HEK293 (cell line): ENCODE results near the gene PBLD.

Experiments used
- RBAK ChIP-seq: fragments of 450-650 bp; formaldehyde crosslinking; IDR thresholded peaks from 2 replicates; pipeline ENCODE4 v1.5.1; 2016; ENCODE audit warnings: missing biosample characterization, missing genetic modification characterization
- TRIM28 ChIP-seq: IDR thresholded peaks from 2 replicates; pipeline ENCODE4 v1.6.1; 2011; ENCODE audit warnings: low read length, control low read depth, borderline replicate concordance
- ZEB2 ChIP-seq: fragments of 450-650 bp; formaldehyde crosslinking; IDR thresholded peaks from 2 replicates; pipeline ENCODE4 v1.5.1; 2016; ENCODE audit warnings: missing biosample characterization, missing genetic modification characterization
- ZFHX2 ChIP-seq: fragments of 450-650 bp; formaldehyde crosslinking; conservative IDR thresholded peaks from 2 replicates; pipeline ENCODE4 v1.5.1; 2016; ENCODE audit warnings: missing biosample characterization, missing genetic modification characterization
- ZFP3 ChIP-seq: fragments of 450-650 bp; formaldehyde crosslinking; IDR thresholded peaks from 2 replicates; pipeline ENCODE4 v1.5.1; 2016; ENCODE audit warnings: low read depth, missing biosample characterization, missing genetic modification characterization
- ZNF10 ChIP-seq: fragments of 450-650 bp; formaldehyde crosslinking; IDR thresholded peaks from 2 replicates; pipeline ENCODE4 v1.5.1; 2017; ENCODE audit warnings: missing biosample characterization, missing genetic modification characterization
- ZNF221 ChIP-seq: fragments of 450-650 bp; formaldehyde crosslinking; IDR thresholded peaks from 2 replicates; pipeline ENCODE4 v1.5.1; 2017; ENCODE audit warnings: missing biosample characterization, missing genetic modification characterization, borderline replicate concordance
- ZNF24 ChIP-seq: fragments of 450-650 bp; formaldehyde crosslinking; IDR thresholded peaks from 2 replicates; pipeline ENCODE4 v1.5.1; 2016; ENCODE audit warnings: missing biosample characterization, missing genetic modification characterization
- ZNF366 ChIP-seq: fragments of 450-650 bp; formaldehyde crosslinking; conservative IDR thresholded peaks from 2 replicates; pipeline ENCODE4 v1.5.1; 2016; ENCODE audit warnings: missing biosample characterization, missing genetic modification characterization
- ZNF37A ChIP-seq: fragments of 450-650 bp; IDR thresholded peaks from 2 replicates; pipeline ENCODE4 v1.5.1; 2018; ENCODE audit warnings: missing biosample characterization, missing genetic modification characterization
- ZNF416 ChIP-seq: fragments of 450-650 bp; formaldehyde crosslinking; IDR thresholded peaks from 2 replicates; pipeline ENCODE4 v1.5.1; 2016; ENCODE audit warnings: missing biosample characterization, missing genetic modification characterization
- ZNF423 ChIP-seq: fragments of 450-650 bp; formaldehyde crosslinking; IDR thresholded peaks from 2 replicates; pipeline ENCODE4 v1.5.1; 2016; ENCODE audit warnings: missing biosample characterization, missing genetic modification characterization
- ZNF501 ChIP-seq: fragments of 450-650 bp; formaldehyde crosslinking; IDR thresholded peaks from 2 replicates; pipeline ENCODE4 v1.5.1; 2016; ENCODE audit warnings: missing biosample characterization, missing genetic modification characterization
- ZNF510 ChIP-seq: fragments of 450-650 bp; formaldehyde crosslinking; IDR thresholded peaks from 2 replicates; pipeline ENCODE4 v1.5.1; 2018; ENCODE audit warnings: mild to moderate bottlenecking, missing genetic modification characterization, missing biosample characterization; ENCODE audit not compliant: insufficient replicate concordance
- ZNF600 ChIP-seq: fragments of 450-650 bp; formaldehyde crosslinking; IDR thresholded peaks from 2 replicates; pipeline ENCODE4 v1.5.1; 2016; ENCODE audit warnings: missing biosample characterization, missing genetic modification characterization
- ZNF623 ChIP-seq: fragments of 450-650 bp; formaldehyde crosslinking; IDR thresholded peaks from 2 replicates; pipeline ENCODE4 v1.5.1; 2016; ENCODE audit warnings: missing biosample characterization, missing genetic modification characterization
- ZNF624 ChIP-seq: fragments of 450-650 bp; formaldehyde crosslinking; IDR thresholded peaks from 2 replicates; pipeline ENCODE4 v1.5.1; 2017; ENCODE audit warnings: missing biosample characterization, missing genetic modification characterization
- ZNF645 ChIP-seq: fragments of 450-650 bp; formaldehyde crosslinking; IDR thresholded peaks from 2 replicates; pipeline ENCODE4; 2016; ENCODE audit warnings: missing biosample characterization, missing genetic modification characterization
- ZNF704 ChIP-seq: fragments of 450-650 bp; formaldehyde crosslinking; IDR thresholded peaks from 2 replicates; pipeline ENCODE4 v1.5.1; 2016; ENCODE audit warnings: missing biosample characterization, missing genetic modification characterization
- ZXDB ChIP-seq: fragments of 450-650 bp; formaldehyde crosslinking; IDR thresholded peaks from 2 replicates; pipeline ENCODE4 v1.5.1; 2016; ENCODE audit warnings: missing biosample characterization, missing genetic modification characterization
- TF ChIP-seq, protein P1 (sequence below): fragments of 450-650 bp; formaldehyde crosslinking; IDR thresholded peaks from 2 replicates; pipeline ENCODE4 v1.5.1; 2017; ENCODE audit warnings: missing biosample characterization, missing genetic modification characterization
- TF ChIP-seq, protein P2 (sequence below): fragments of 450-650 bp; formaldehyde crosslinking; IDR thresholded peaks from 2 replicates; pipeline ENCODE4 v1.5.1; 2017; ENCODE audit warnings: missing biosample characterization, mild to moderate bottlenecking, missing genetic modification characterization, moderate library complexity
- TF ChIP-seq, protein P3 (sequence below): fragments of 450-650 bp; formaldehyde crosslinking; IDR thresholded peaks from 2 replicates; pipeline ENCODE4 v1.5.1; 2017; ENCODE audit warnings: missing biosample characterization, missing genetic modification characterization
- TF ChIP-seq, protein P4 (sequence below): fragments of 450-650 bp; formaldehyde crosslinking; IDR thresholded peaks from 2 replicates; pipeline ENCODE4 v1.5.1; 2016; ENCODE audit warnings: missing biosample characterization, missing genetic modification characterization
- TF ChIP-seq, protein P5 (sequence below): fragments of 450-650 bp; formaldehyde crosslinking; IDR thresholded peaks from 2 replicates; pipeline ENCODE4 v1.5.1; 2016; ENCODE audit warnings: missing biosample characterization, missing genetic modification characterization

PBLD gene

GRCh38 chr10:68331455-68332258 lies 1.1 kb downstream of the PBLD start, which contains the start of gene HNRNPH3 (continued):
- TF ChIP-seq ZNF510 (tag by site-specific recombination) (no peak), RBAK (tag by site-specific recombination) (no peak), ZNF416 (no peak), ZNF623 (peak; percentile 15; the same call in 1 of the 2 replicates), ZNF24 (tag by site-specific recombination) (peak; percentile 71), ZNF645 (no peak), ZNF366 (tag by site-specific recombination) (peak; percentile 18), ZNF423 (tag by site-specific recombination) (peak; percentile 16; the same call in 1 of the 2 replicates), ZNF600 (tag by site-specific recombination) (peak; percentile 91), ZNF10 (tag by site-specific recombination) (no peak), ZXDB (tag by site-specific recombination) (peak; percentile 88), ZNF37A (peak; percentile 56; the same call in 1 of the 2 replicates), ZEB2 (tag by site-specific recombination) (peak; percentile 97), TRIM28 (peak; percentile 91; the same call in 1 of the 2 replicates), ZNF501 (peak; percentile 92), ZNF704 (0 out of 2 replicates have a peak, but pooled peaks have one; percentile 14), ZNF624 (tag by site-specific recombination) (no peak), ZNF221 (tag by site-specific recombination) (no peak), ZFHX2 (peak; percentile 94), ZFP3 (tag by site-specific recombination) (no peak)
- TF ChIP-seq, protein P1, sequence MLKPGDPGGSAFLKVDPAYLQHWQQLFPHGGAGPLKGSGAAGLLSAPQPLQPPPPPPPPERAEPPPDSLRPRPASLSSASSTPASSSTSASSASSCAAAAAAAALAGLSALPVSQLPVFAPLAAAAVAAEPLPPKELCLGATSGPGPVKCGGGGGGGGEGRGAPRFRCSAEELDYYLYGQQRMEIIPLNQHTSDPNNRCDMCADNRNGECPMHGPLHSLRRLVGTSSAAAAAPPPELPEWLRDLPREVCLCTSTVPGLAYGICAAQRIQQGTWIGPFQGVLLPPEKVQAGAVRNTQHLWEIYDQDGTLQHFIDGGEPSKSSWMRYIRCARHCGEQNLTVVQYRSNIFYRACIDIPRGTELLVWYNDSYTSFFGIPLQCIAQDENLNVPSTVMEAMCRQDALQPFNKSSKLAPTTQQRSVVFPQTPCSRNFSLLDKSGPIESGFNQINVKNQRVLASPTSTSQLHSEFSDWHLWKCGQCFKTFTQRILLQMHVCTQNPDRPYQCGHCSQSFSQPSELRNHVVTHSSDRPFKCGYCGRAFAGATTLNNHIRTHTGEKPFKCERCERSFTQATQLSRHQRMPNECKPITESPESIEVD (tag by site-specific recombination), result no peak
- TF ChIP-seq, protein P2, sequence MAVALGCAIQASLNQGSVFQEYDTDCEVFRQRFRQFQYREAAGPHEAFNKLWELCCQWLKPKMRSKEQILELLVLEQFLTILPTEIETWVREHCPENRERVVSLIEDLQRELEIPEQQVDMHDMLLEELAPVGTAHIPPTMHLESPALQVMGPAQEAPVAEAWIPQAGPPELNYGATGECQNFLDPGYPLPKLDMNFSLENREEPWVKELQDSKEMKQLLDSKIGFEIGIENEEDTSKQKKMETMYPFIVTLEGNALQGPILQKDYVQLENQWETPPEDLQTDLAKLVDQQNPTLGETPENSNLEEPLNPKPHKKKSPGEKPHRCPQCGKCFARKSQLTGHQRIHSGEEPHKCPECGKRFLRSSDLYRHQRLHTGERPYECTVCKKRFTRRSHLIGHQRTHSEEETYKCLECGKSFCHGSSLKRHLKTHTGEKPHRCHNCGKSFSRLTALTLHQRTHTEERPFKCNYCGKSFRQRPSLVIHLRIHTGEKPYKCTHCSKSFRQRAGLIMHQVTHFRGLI (tag by site-specific recombination), result 0 out of 2 replicates have a peak, but pooled peaks have one; percentile 13
- TF ChIP-seq, protein P3, sequence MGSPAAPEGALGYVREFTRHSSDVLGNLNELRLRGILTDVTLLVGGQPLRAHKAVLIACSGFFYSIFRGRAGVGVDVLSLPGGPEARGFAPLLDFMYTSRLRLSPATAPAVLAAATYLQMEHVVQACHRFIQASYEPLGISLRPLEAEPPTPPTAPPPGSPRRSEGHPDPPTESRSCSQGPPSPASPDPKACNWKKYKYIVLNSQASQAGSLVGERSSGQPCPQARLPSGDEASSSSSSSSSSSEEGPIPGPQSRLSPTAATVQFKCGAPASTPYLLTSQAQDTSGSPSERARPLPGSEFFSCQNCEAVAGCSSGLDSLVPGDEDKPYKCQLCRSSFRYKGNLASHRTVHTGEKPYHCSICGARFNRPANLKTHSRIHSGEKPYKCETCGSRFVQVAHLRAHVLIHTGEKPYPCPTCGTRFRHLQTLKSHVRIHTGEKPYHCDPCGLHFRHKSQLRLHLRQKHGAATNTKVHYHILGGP (tag by site-specific recombination), result no peak
- TF ChIP-seq, protein P4, sequence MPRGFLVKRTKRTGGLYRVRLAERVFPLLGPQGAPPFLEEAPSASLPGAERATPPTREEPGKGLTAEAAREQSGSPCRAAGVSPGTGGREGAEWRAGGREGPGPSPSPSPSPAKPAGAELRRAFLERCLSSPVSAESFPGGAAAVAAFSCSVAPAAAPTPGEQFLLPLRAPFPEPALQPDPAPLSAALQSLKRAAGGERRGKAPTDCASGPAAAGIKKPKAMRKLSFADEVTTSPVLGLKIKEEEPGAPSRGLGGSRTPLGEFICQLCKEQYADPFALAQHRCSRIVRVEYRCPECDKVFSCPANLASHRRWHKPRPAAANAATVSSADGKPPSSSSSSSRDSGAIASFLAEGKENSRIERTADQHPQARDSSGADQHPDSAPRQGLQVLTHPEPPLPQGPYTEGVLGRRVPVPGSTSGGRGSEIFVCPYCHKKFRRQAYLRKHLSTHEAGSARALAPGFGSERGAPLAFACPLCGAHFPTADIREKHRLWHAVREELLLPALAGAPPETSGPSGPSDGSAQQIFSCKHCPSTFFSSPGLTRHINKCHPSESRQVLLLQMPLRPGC (tag by site-specific recombination), result peak; percentile 10; the same call in 1 of the 2 replicates
- TF ChIP-seq, protein P5, sequence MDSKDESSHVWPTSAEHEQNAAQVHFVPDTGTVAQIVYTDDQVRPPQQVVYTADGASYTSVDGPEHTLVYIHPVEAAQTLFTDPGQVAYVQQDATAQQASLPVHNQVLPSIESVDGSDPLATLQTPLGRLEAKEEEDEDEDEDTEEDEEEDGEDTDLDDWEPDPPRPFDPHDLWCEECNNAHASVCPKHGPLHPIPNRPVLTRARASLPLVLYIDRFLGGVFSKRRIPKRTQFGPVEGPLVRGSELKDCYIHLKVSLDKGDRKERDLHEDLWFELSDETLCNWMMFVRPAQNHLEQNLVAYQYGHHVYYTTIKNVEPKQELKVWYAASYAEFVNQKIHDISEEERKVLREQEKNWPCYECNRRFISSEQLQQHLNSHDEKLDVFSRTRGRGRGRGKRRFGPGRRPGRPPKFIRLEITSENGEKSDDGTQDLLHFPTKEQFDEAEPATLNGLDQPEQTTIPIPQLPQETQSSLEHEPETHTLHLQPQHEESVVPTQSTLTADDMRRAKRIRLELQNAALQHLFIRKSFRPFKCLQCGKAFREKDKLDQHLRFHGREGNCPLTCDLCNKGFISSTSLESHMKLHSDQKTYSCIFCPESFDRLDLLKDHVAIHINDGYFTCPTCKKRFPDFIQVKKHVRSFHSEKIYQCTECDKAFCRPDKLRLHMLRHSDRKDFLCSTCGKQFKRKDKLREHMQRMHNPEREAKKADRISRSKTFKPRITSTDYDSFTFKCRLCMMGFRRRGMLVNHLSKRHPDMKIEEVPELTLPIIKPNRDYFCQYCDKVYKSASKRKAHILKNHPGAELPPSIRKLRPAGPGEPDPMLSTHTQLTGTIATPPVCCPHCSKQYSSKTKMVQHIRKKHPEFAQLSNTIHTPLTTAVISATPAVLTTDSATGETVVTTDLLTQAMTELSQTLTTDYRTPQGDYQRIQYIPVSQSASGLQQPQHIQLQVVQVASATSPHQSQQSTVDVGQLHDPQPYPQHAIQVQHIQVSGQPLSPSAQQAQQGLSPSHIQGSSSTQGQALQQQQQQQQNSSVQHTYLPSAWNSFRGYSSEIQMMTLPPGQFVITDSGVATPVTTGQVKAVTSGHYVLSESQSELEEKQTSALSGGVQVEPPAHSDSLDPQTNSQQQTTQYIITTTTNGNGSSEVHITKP (tag by site-specific recombination), result peak; percentile 99
